ENCODE results near the gene CAMK2D. TPM values are rescaled to one million over a fixed set of nuclear protein-coding genes. Genes with fewer than 3 reads are reported as not detected.

Gene CAMK2D
- total RNA-seq, 1 donor from 2014 or later = 69.7 TPM

GRCh38 chr4:113419631-113420030 lies 341.9 kb downstream of the CAMK2D start:
- no peak for FAIRE-seq

GRCh38 chr4:113411496-113411938 lies 350.0 kb downstream of the CAMK2D start:
- FAIRE-seq = no peak
- no peak for DNase-seq (ENCODE audit: low spot score in 2 of 2)

More at GRCh38 chr4:113419631-113420030, 341.9 kb downstream of the CAMK2D start:
- no peak for DNase-seq (ENCODE audit: low spot score in 2 of 2)

- no peak for DNase-seq (ENCODE audit: low spot score in 2 of 2)
- FAIRE-seq = no peak
These were observed 350.9 kb downstream of the CAMK2D start for GRCh38 chr4:113410686-113411085.

- DNase-seq (ENCODE audit: low spot score in 2 of 2) = no peak
- FAIRE-seq = no peak
These were observed 352.4 kb downstream of the CAMK2D start for GRCh38 chr4:113409181-113409580.

GRCh38 chr4:113407409-113407808 lies 354.1 kb downstream of the CAMK2D start:
- no peak for DNase-seq (ENCODE audit: low spot score in 2 of 2)
- FAIRE-seq = no peak

- DNase-seq (ENCODE audit: low spot score in 2 of 2) (no peak), FAIRE-seq (no peak)
These were observed 354.9 kb downstream of the CAMK2D start for GRCh38 chr4:113406723-113407016.

GRCh38 chr4:113405874-113406722 lies 355.4 kb downstream of the CAMK2D start:
- FAIRE-seq (no peak), DNase-seq (ENCODE audit: low spot score in 2 of 2) (no peak)

GRCh38 chr4:113404841-113405240 lies 356.7 kb downstream of the CAMK2D start:
- DNase-seq (ENCODE audit: low spot score in 2 of 2) (no peak), FAIRE-seq (no peak)

GRCh38 chr4:113404167-113404571 lies 357.4 kb downstream of the CAMK2D start:
- DNase-seq (ENCODE audit: low spot score in 2 of 2) = no peak
- FAIRE-seq = no peak

Small RNA genes lying within 50 kb of the gene (small RNA-seq; reads per million reads assigned to genes)
- not detected for gene RN7SL184P
- gene RNU1-138P = not detected

Other genes with a start within 250 kb of the CAMK2D start
- 0.41 TPM for gene ARSJ, start 217.9 kb upstream of the CAMK2D start, total RNA-seq